Transverse colon (tissue), 4 donors: ENCODE measurements around the gene NRXN2.

Source experiments
- CTCF ChIP-seq, 5 experiments: fragments of 200-600 bp in 3 of 5; fragments of 450-650 bp in 2 of 5; sonication (generic) in 3 of 5; IDR thresholded peaks; 1 replicate in 2 of 5; 2 replicates in 3 of 5; pipeline ENCODE4 v1.5.1; 2016 to 2017; ENCODE audit warnings: antibody characterized with exemption in 5 of 5, inconsistent platforms in 3 of 5, mild to moderate bottlenecking in 2 of 5, moderate library complexity in 1 of 5
- EP300 ChIP-seq: sonication (generic); formaldehyde crosslinking; IDR thresholded peaks from one replicate; pipeline ENCODE4 v1.6.1; 2017; ENCODE audit warnings: antibody characterized with exemption, low read depth
- POLR2A ChIP-seq: fragments of 450-650 bp; IDR thresholded peaks from one replicate; pipeline ENCODE4 v1.6.1; 2016; ENCODE audit warnings: antibody characterized with exemption, mild to moderate bottlenecking, moderate library complexity
- POLR2AphosphoS5 ChIP-seq, 3 donors: sonication (generic); formaldehyde crosslinking; IDR thresholded peaks; one replicate each; pipeline ENCODE4 v1.6.1; 2016; ENCODE audit warnings: antibody characterized with exemption in 3 of 3

- no peak for TF ChIP-seq CTCF (IDR thresholded peaks at IDR 0.05)
- no peak for TF ChIP-seq EP300
- TF ChIP-seq POLR2A, result no peak
- TF ChIP-seq POLR2AphosphoS5 (IDR thresholded peaks at IDR 0.05), result no peak
Observed at GRCh38 chr11:64681171-64681570, 41.8 kb downstream of the NRXN2 start.
